Activated B cell treated with CpG ODN at 0.5 μM for 24 hours (primary cell): ENCODE measurements around the gene GTF2F2. TPM values are rescaled to one million over a fixed set of nuclear protein-coding genes. Genes with fewer than 3 reads are reported as not detected.

Source experiments
- ATAC-seq: fragments of 200-7000 bp; cut with Tn5 transposase; one replicate; pipeline ENCODE4 v1.10.0; 2021; ENCODE audit warnings: low read depth, mild to moderate bottlenecking, moderate library complexity
- CTCF ChIA-PET: fragments of 350-600 bp; sonication (Branson Sonifier 250); formaldehyde crosslinking; loops from one replicate; lab custom pipeline; 2021; ENCODE audit warnings: antibody characterized with exemption; lab: Charles Lee
- POLR2A ChIA-PET: fragments of 350-600 bp; sonication (Branson Sonifier 250); formaldehyde crosslinking; loops from one replicate; lab custom pipeline; 2021; ENCODE audit warnings: antibody characterized with exemption; lab: Charles Lee
- DNase-seq: peaks from one replicate; pipeline ENCODE4 v3.0.0; 2022
- H3K27ac Mint-ChIP-seq: one replicate; pipeline ENCODE4 v1.8.0; 2020; ENCODE audit warnings: mixed read lengths
- H3K27me3 Mint-ChIP-seq: one replicate; pipeline ENCODE4 v1.8.0; 2021; ENCODE audit warnings: mixed read lengths
- H3K36me3 Mint-ChIP-seq: one replicate; pipeline ENCODE4 v1.8.0; 2021; ENCODE audit warnings: low read depth, mixed read lengths
- H3K4me1 Mint-ChIP-seq: one replicate; pipeline ENCODE4 v1.8.0; 2021; ENCODE audit warnings: mixed read lengths
- H3K4me3 Mint-ChIP-seq: one replicate; pipeline ENCODE4 v1.8.0; 2020; ENCODE audit warnings: mild to moderate bottlenecking, mixed read lengths
- H3K9me3 Mint-ChIP-seq: one replicate; pipeline ENCODE4 v1.8.0; 2020; ENCODE audit warnings: mixed read lengths
- CTCF ChIP-seq: fragments of 200-600 bp; IDR thresholded peaks from one replicate; pipeline ENCODE4 v1.8.0; 2022; ENCODE audit warnings: antibody characterized with exemption, mild to moderate bottlenecking
- intact Hi-C: fragments of 100-400 bp; cut with micrococcal nuclease; formaldehyde crosslinking; loops from one replicate; pipeline ENCODE4 v1.15.1; 2024
- total RNA-seq: library from RNA; stranded (reverse); gene quantifications from 2 replicates; pipeline ENCODE4 v1.2.3, GENCODE V29; 2022

Gene GTF2F2
- total RNA-seq, 1 donor from 2014 or later, result 19.8 TPM

DNA sequence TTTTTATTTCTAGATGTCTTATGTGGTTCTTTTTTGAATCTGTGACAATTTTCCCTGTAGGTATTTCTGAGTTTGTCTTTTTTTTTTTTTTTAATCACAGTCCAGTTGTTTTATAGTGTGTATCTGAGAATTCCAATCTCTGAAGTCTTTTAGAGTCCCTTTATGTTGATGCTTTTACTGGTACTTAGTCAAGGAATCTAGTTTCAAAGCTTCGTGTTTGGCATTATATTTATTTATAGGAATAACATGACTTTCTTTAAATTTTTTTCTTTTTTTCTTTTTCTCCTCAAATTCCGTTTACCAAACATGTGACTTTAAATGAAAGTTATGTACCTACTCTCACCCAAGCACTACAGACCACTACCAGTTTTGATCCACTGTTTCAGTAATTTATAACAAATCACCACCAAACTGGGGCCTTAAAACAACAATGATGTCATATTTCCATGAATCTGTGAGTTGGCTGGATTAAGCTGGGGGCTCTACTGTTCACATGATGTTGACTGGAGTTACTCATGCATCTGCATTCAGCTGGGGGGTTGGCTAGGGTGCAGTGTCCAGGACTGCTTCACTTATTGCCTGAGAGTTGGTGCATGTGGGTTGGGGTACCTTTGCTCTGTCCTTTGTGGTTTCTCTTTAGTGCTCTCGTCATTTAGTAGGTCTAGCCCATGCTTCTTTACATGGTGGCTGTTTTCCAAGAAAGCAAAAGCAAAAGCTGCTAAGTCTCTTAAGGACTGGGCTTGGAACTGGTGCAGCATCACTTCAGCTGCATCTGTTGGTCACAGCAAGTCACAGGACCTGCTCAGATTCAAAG lies 58.2 kb downstream of the GTF2F2 start:
- H3K36me3 Mint-ChIP-seq, result peaks cover 38% of the 10 kb centered on the region
- intact Hi-C loops, result no loop called here
- ATAC-seq (no peak), DNase-seq (no peak)
- H3K4me1 Mint-ChIP-seq, result peaks cover 19% of the 10 kb centered on the region
- CTCF ChIA-PET, result no interaction called here
- H3K9me3 Mint-ChIP-seq, result no peaks in the 10 kb centered on the region
- H3K4me3 Mint-ChIP-seq, result no peak overlapping the region
- no peak overlapping the region for H3K27ac Mint-ChIP-seq
- no peak for TF ChIP-seq CTCF
- no peaks in the 10 kb centered on the region for H3K27me3 Mint-ChIP-seq
- POLR2A ChIA-PET, result interaction anchor here (0.6 kb wide), 1 partner anchor 146 kb away, joined by 4 read pairs; no protein-coding TSS in a partner anchor

- no peak for DNase-seq
- Mint-ChIP-seq H3K9me3 (no peaks in the 10 kb centered on the region), H3K36me3 (peaks cover 46% of the 10 kb centered on the region), H3K27me3 (no peaks in the 10 kb centered on the region), H3K4me3 (no peak overlapping the region), H3K4me1 (peaks cover 28% of the 10 kb centered on the region), H3K27ac (no peak overlapping the region)
- ChIA-PET POLR2A (interaction anchor here (0.6 kb wide), 1 partner anchor 147 kb away, joined by 4 read pairs; no protein-coding TSS in a partner anchor), CTCF (no interaction called here)
- TF ChIP-seq CTCF, result no peak
- no peak for ATAC-seq
- intact Hi-C loops, result no loop called here
Observed at GRCh38 chr13:45179428-45179827, 59.1 kb downstream of the GTF2F2 start.

DNA sequence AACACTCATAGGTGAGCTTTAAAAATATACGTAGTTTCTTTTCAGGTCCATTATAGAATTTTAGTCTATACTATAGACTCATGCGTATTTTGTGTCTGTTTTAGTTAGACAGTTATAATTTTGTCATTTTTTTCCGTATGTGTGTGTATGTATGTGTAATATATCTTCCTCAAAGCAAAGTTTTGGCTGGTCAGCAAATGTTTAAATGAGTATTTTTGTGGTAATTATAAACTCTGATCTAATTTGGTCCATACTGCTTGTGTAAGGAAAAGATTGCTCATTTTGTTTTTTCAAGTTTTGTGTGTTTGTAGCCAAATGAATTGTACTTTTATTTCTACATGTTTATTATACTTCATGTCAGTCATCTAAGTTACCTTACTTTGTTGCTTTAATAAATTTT lies 60.0 kb downstream of the GTF2F2 start:
- intact Hi-C loops, result no loop called here

DNA sequence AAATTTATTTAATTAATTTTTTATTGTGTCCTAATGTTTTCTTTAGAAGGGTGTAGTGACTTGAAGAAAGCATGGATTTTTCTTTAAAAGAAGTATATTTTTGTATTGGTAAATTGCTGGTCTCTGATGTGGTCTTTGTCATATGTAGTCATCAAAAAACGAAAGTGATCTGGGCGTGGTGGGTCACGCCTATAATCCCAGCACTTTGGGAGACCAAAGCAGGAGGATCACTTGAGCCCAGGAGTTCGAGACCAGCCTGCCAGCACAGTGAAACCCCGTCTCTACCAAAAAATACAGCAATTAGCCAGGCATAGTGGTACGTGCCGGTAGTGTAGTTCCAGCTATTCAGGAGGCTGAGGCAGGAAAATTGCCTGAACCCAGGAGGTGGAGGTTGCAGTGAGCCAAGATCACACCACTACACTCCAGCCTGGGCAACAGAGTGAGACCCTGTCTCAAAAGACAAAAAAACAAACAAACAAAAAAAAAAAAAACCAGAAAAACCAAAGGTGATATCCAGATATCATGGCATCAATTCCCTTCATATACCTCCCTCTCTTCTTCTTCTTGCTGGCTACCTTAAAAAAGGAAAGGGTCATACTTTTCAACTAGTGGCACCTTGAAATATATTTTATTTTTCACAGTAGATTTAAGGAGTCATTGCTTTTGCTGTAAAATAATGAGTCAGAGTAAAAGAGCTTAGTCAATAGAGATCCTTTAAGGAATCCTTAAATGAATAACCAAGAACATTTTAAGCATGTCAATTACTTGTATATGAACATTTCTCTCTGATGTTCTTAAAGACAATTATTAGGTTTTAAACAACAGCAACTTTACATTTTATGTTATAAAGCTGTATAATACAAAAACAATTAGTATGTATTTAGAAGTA lies 60.6 kb downstream of the GTF2F2 start:
- POLR2A ChIA-PET, result no interaction called here
- ATAC-seq, result no peak
- Mint-ChIP-seq H3K4me3 (no peak overlapping the region), H3K4me1 (peaks cover 37% of the 10 kb centered on the region), H3K27me3 (no peaks in the 10 kb centered on the region), H3K27ac (no peak overlapping the region), H3K9me3 (no peaks in the 10 kb centered on the region), H3K36me3 (peaks cover 39% of the 10 kb centered on the region)
- DNase-seq, result no peak
- intact Hi-C loops, result no loop called here
- CTCF ChIA-PET, result interaction anchor here (0.7 kb wide), 1 partner anchor 134 kb away, joined by 3 read pairs; no protein-coding TSS in a partner anchor
- no peak for TF ChIP-seq CTCF

More for the DNA sequence above, 60.0 kb downstream of the GTF2F2 start:
- Mint-ChIP-seq H3K4me3 (no peak overlapping the region), H3K27ac (no peak overlapping the region), H3K9me3 (no peaks in the 10 kb centered on the region), H3K36me3 (peaks cover 43% of the 10 kb centered on the region), H3K27me3 (no peaks in the 10 kb centered on the region), H3K4me1 (peaks cover 37% of the 10 kb centered on the region)
- CTCF ChIA-PET, result no interaction called here
- POLR2A ChIA-PET, result no interaction called here
- ATAC-seq, result no peak
- no peak for DNase-seq
- no peak for TF ChIP-seq CTCF

DNA sequence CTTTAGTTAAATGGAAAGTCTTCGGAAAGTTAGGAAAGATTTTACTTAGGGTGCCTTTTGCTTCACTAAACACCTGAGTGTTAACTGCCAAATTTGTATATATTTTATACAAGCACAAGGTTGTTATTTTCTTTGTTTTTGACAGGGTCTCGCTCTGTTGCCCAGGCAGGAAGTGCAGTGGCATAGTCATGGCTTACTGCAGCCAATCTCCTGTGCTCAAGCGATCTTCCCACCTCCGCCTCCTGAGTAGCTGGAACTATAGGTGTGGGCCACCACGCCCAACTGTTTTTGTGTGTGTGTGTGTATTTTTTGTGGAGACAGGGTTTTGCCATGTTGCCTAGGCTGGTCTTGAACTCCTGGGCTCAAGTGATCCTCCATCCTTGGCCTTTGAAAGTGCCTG lies 64.4 kb downstream of the GTF2F2 start:
- DNase-seq (no peak), ATAC-seq (no peak)
- H3K36me3 Mint-ChIP-seq, result peaks cover 43% of the 10 kb centered on the region
- H3K27me3 Mint-ChIP-seq, result no peaks in the 10 kb centered on the region
- peak overlapping the region; percentile 73 for H3K27ac Mint-ChIP-seq
- H3K9me3 Mint-ChIP-seq, result peaks cover 6% of the 10 kb centered on the region
- no peak overlapping the region for H3K4me3 Mint-ChIP-seq
- intact Hi-C loops, result no loop called here
- peaks cover 27% of the 10 kb centered on the region for H3K4me1 Mint-ChIP-seq
- POLR2A ChIA-PET, result no interaction called here
- CTCF ChIA-PET, result no interaction called here
- TF ChIP-seq CTCF, result no peak
